Stimulated activated effector memory CD8-positive, alpha-beta T cell treated with anti-CD3 and anti-CD28 coated beads, Interleukin-12 subunit alpha, Interleukin-12 subunit beta, amount 100 ng/mL, for 72 hours (primary cell): Measurements from ENCODE around the gene COL26A1.

ENCODE experiments used
- ATAC-seq: fragments of 150-1000 bp; cut with Tn5 transposase; 2 replicates; pipeline ENCODE4 v1.10.0; 2021
- DNase-seq, 2 donors: peaks; one replicate each; pipeline ENCODE4 v3.0.0; 2021 to 2022; ENCODE audit warnings: low spot score in 2 of 2
- H3K27ac Mint-ChIP-seq: one replicate; pipeline ENCODE4 v1.8.0; 2022; ENCODE audit warnings: mild to moderate bottlenecking, mixed read lengths
- H3K36me3 Mint-ChIP-seq: one replicate; pipeline ENCODE4 v1.8.0; 2022; ENCODE audit warnings: mild to moderate bottlenecking, mixed read lengths
- H3K4me1 Mint-ChIP-seq: one replicate; pipeline ENCODE4 v1.8.0; 2022; ENCODE audit warnings: mixed read lengths
- H3K4me3 Mint-ChIP-seq: one replicate; pipeline ENCODE4 v1.8.0; 2022; ENCODE audit warnings: mild to moderate bottlenecking, mixed read lengths
- H3K9me3 Mint-ChIP-seq: one replicate; pipeline ENCODE4 v1.8.0; 2022; ENCODE audit warnings: mixed read lengths

COL26A1 gene

GRCh38 chr7:101581891-101582290 is 219.2 kb downstream of the COL26A1 start:
- Mint-ChIP-seq H3K36me3 (no peaks in the 10 kb centered on the region), H3K9me3 (no peaks in the 10 kb centered on the region), H3K27ac (no peak overlapping the region), H3K4me3 (no peak overlapping the region), H3K4me1 (no peaks in the 10 kb centered on the region)
- no peak for ATAC-seq
- no peak for DNase-seq

- Mint-ChIP-seq H3K4me1 (no peaks in the 10 kb centered on the region), H3K4me3 (no peak overlapping the region), H3K36me3 (no peaks in the 10 kb centered on the region), H3K27ac (no peak overlapping the region), H3K9me3 (no peaks in the 10 kb centered on the region)
- DNase-seq (no peak), ATAC-seq (peak; percentile 31)
These were observed 220.3 kb downstream of the COL26A1 start for GRCh38 chr7:101582971-101583370.

GRCh38 chr7:101586078-101586905 is 223.6 kb downstream of the COL26A1 start:
- H3K36me3 Mint-ChIP-seq, result no peaks in the 10 kb centered on the region
- no peaks in the 10 kb centered on the region for H3K9me3 Mint-ChIP-seq
- ATAC-seq, result no peak
- no peak overlapping the region for H3K27ac Mint-ChIP-seq
- H3K4me3 Mint-ChIP-seq, result no peak overlapping the region
- no peak for DNase-seq
- H3K4me1 Mint-ChIP-seq, result no peaks in the 10 kb centered on the region

GRCh38 chr7:101586906-101587677 is 224.4 kb downstream of the COL26A1 start:
- DNase-seq (no peak), ATAC-seq (no peak)
- Mint-ChIP-seq H3K4me1 (no peaks in the 10 kb centered on the region), H3K36me3 (no peaks in the 10 kb centered on the region), H3K9me3 (no peaks in the 10 kb centered on the region), H3K4me3 (no peak overlapping the region), H3K27ac (no peak overlapping the region)

- Mint-ChIP-seq H3K4me1 (no peaks in the 10 kb centered on the region), H3K27ac (no peak overlapping the region), H3K4me3 (no peak overlapping the region), H3K9me3 (no peaks in the 10 kb centered on the region), H3K36me3 (no peaks in the 10 kb centered on the region)
- DNase-seq, result no peak
- ATAC-seq, result no peak
These were observed 225.7 kb downstream of the COL26A1 start for GRCh38 chr7:101588131-101588935.

GRCh38 chr7:101589052-101589451 is 226.4 kb downstream of the COL26A1 start:
- Mint-ChIP-seq H3K4me3 (no peak overlapping the region), H3K36me3 (no peaks in the 10 kb centered on the region), H3K9me3 (no peaks in the 10 kb centered on the region), H3K27ac (no peak overlapping the region), H3K4me1 (no peaks in the 10 kb centered on the region)
- no peak for DNase-seq
- no peak for ATAC-seq

GRCh38 chr7:101589976-101590662 is 227.4 kb downstream of the COL26A1 start:
- no peaks in the 10 kb centered on the region for H3K4me1 Mint-ChIP-seq
- H3K4me3 Mint-ChIP-seq, result no peak overlapping the region
- no peak for DNase-seq
- no peak overlapping the region for H3K27ac Mint-ChIP-seq
- no peaks in the 10 kb centered on the region for H3K36me3 Mint-ChIP-seq
- no peak for ATAC-seq
- no peaks in the 10 kb centered on the region for H3K9me3 Mint-ChIP-seq

- Mint-ChIP-seq H3K27ac (peak overlapping the region; percentile 16), H3K4me3 (no peak overlapping the region)
- ATAC-seq, result peak; percentile 17
These were observed 228.2 kb downstream of the COL26A1 start for GRCh38 chr7:101590663-101591435.

GRCh38 chr7:101591504-101591903 is 228.8 kb downstream of the COL26A1 start:
- ATAC-seq (no peak), DNase-seq (no peak)
- no peaks in the 10 kb centered on the region for H3K9me3 Mint-ChIP-seq
- peak overlapping the region; percentile 16 for H3K27ac Mint-ChIP-seq
- no peaks in the 10 kb centered on the region for H3K4me1 Mint-ChIP-seq
- no peaks in the 10 kb centered on the region for H3K36me3 Mint-ChIP-seq
- H3K4me3 Mint-ChIP-seq, result no peak overlapping the region

More at GRCh38 chr7:101590663-101591435, 228.2 kb downstream of the COL26A1 start:
- no peaks in the 10 kb centered on the region for H3K4me1 Mint-ChIP-seq
- H3K9me3 Mint-ChIP-seq, result no peaks in the 10 kb centered on the region
- H3K36me3 Mint-ChIP-seq, result no peaks in the 10 kb centered on the region
- DNase-seq, result no peak

GRCh38 chr7:101593556-101593955 is 230.9 kb downstream of the COL26A1 start:
- no peaks in the 10 kb centered on the region for H3K36me3 Mint-ChIP-seq
- no peak overlapping the region for H3K27ac Mint-ChIP-seq

GRCh38 chr7:101594790-101595189 is 232.1 kb downstream of the COL26A1 start:
- Mint-ChIP-seq H3K4me3 (no peak overlapping the region), H3K36me3 (no peaks in the 10 kb centered on the region), H3K4me1 (no peaks in the 10 kb centered on the region), H3K27ac (no peak overlapping the region), H3K9me3 (no peaks in the 10 kb centered on the region)
- DNase-seq, result no peak
- no peak for ATAC-seq

More at GRCh38 chr7:101593556-101593955, 230.9 kb downstream of the COL26A1 start:
- ATAC-seq (no peak), DNase-seq (no peak)
- Mint-ChIP-seq H3K9me3 (no peaks in the 10 kb centered on the region), H3K4me1 (no peaks in the 10 kb centered on the region), H3K4me3 (no peak overlapping the region)

GRCh38 chr7:101595246-101595645 is 232.6 kb downstream of the COL26A1 start:
- ATAC-seq (no peak), DNase-seq (no peak)
- H3K4me1 Mint-ChIP-seq, result no peaks in the 10 kb centered on the region
- no peaks in the 10 kb centered on the region for H3K36me3 Mint-ChIP-seq
- H3K9me3 Mint-ChIP-seq, result no peaks in the 10 kb centered on the region
- H3K4me3 Mint-ChIP-seq, result no peak overlapping the region
- no peak overlapping the region for H3K27ac Mint-ChIP-seq

- ATAC-seq (no peak), DNase-seq (no peak)
- Mint-ChIP-seq H3K27ac (no peak overlapping the region), H3K4me1 (no peaks in the 10 kb centered on the region), H3K36me3 (no peaks in the 10 kb centered on the region), H3K9me3 (no peaks in the 10 kb centered on the region), H3K4me3 (no peak overlapping the region)
These were observed 233.3 kb downstream of the COL26A1 start for GRCh38 chr7:101595766-101596537.

- Mint-ChIP-seq H3K9me3 (no peaks in the 10 kb centered on the region), H3K4me1 (no peaks in the 10 kb centered on the region), H3K27ac (no peak overlapping the region), H3K36me3 (no peaks in the 10 kb centered on the region), H3K4me3 (no peak overlapping the region)
- ATAC-seq, result no peak
- DNase-seq, result no peak
These were observed 234.2 kb downstream of the COL26A1 start for GRCh38 chr7:101596898-101597297.
